Mucosa of gallbladder (tissue), 1 donor: ENCODE data around the gene NEDD9. TPM values are rescaled to one million over a fixed set of nuclear protein-coding genes. Genes with fewer than 3 reads are reported as not detected.
A peak's percentile ranks its signal among the peaks of the same experiment; 100 is the strongest.

Source experiments
- DNase-seq: peaks from one replicate; pipeline ENCODE4 v3.0.0-alpha.2; 2020; ENCODE audit warnings: low spot score
- total RNA-seq: library from RNA; stranded (reverse); gene quantifications from one replicate; pipeline ENCODE4 v1.2.1, GENCODE V29; 2021
- donor health status: DM: no; HTN: no; CAD: no.

Gene NEDD9
- total RNA-seq, 1 donor from 2014 or later: 18.1 TPM

DNA sequence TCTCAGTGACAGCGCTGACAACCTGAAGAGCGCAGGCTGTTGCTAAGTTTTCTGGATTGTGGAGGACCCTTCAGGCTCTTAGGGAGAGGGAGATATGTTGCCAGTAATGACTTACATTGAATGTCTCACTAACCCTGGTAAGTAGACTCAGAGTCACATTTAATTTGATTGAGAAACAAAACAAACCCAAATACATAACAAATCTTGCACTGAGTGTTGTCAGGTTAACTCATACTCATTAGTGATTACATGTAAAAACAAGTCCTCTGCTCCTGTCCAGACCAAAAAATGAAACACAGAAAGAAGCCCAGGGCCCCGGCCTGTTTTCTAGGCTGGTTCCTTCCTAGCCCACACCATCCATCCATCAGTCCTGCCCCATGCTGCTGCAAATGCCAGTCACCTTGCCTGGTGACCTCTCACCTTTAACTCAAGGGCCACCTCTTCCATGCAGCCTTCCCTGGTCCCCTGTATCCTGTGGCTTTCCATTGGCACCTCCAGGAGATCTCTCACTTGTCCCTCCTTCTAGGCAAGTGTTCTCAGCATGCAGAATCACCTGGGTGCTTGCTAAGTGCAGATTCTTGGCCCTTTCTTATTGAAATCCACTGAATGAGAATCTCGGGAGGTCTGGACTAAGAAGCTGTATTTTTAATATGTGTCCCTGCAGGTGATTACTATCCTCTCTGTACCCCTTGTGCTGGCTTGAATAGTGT is 86.2 kb downstream of the NEDD9 start:
- DNase-seq: no peak

DNA sequence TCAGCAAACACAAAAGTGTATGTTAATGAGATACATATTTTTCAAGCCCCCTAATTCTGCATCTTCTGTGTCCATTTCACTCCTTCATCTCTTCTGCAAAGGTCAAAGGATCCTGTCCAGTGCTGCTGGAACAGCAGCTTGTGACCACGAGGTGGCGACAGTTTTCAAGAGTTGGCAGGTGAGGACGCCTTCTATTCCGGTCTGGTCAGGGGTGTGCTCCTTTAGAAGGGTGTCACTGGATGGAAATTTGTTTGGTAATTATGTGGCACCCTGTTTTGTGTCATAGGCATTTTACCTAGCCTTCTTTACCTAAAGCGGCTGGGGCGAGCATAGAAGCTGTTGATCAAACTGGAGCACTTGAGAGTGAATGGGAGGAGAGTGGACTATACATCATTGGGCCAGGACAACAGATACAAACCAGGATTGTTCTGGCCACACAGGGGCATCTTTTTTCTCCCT is 88.0 kb downstream of the NEDD9 start:
- peak; percentile 81 for DNase-seq

DNA sequence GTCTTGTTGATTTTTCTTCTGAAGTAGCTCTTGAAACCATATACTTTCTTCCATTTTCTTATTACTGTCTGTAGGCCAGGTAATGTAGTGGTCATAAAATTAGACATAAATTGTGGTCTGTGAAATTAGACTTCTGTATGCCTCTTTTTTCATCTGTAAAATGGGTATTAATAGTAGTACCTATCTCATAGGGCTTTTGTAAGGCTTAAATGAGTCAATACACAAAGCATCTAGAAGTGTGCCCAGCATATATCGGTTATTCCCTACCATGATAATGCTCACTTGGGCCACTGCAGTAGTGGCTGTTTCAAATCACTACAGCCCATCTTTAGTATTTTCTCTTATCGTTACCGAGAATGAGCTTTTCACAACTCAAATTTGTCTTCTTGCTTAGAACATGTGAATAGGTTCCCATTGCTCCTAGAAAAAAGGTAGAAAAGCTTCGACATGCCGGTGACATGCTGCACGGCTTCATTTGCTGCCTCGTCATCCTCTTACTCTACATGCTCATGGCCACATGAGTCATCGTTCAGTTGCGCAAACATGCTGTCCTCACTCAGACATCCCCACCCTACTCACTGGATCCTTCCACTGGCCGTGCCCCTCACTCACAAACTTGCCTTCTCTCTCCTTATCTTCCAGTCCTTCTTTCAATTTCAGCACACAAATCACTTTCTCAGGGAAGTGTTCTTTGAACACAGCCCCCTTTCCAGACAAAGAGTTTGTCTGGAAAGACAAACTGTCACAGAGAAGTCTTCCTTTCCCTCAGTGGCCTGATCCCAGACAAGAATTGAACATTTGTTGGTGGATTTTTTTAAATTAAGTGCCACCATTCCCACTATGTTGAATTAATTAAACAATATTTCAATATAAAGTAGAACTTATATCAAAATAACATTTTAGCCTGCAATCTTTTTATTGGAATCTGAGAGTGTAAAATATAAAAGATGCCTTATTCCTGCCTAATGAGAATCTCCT is 88.8 kb downstream of the NEDD9 start:
- DNase-seq: peak; percentile 56

DNA sequence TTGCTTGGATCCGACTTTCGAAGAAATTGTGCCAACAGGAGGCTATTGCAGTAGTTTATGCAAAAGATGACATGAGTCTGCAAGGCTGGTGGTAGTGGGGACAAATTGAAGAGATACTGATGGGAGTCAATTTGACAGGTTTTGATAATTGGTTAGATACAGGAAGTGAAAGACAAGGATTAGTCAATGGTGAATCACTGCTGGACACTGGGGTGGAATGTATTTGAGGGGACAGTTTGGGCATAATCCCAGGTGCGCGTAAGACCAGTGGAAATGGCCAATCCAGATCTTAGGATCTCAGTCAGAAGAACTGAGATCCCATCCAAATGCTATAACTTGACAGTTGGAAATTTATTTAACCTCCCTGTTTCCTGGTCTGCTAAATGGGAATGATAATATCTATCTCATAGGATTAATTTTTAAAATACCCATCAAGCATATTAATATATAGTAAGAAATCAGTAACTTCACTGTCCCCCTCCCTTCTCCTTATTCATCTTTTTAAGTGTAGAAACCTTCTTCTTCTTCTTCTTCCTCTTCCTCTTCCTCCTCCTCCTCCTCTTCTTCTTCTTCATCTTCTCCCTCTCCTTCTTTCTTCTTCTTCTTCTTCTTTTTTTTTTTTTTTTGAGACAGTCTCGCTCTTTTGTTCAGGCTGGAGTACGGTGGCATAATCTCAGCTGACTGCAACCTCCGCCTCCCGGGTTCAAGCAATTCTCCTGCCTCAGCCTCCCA is 90.0 kb downstream of the NEDD9 start:
- DNase-seq: no peak

DNA sequence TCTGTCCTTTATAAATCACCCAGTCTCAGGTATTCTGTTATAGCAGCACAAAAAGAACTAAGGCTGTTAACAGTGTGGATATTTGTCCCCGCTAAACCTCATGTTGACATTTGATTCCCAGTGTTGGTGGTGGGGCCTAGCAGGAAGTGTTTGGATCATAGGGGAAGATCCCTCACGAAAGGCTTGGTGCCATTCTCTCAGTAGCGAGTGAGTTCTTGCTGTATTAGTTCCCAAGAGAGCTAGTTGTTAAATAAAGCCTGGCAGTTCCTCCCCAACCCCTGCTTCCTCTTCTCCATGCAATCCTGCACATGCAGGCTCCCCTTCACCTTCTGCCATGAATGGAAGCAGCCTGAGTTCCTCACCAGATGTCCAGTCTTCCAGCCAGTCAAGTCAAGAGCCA is 91.2 kb downstream of the NEDD9 start:
- no peak for DNase-seq

DNA sequence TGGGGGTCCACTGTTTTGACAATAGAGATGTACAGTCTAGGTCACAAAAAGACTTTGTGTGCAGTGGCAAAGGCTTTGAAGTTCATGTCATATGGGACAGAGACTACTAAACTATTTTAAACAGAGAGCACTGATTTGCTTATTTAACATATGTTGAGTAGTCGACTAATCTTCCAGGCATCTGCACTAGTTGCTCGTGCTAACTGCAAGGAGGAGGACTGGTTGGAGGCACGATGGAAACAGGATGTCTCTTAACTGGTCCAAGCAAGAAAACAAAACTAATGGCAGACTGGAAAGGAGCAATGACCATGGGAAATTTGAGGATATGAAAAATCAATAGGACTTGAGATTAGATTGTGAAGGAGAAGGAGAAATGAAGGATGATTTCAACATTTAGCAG is 92.4 kb downstream of the NEDD9 start:
- DNase-seq: no peak

- no peak for DNase-seq
Measured at GRCh38 chr6:11139051-11139960, 93.2 kb downstream of the NEDD9 start.

- DNase-seq: no peak
Measured at GRCh38 chr6:11136809-11137208, 95.7 kb downstream of the NEDD9 start.

Other genes starting within 250 kb of the NEDD9 start
- gene ELOVL2, start 188.4 kb downstream of the NEDD9 start, total RNA-seq: 0.81 TPM
- 9.2 TPM for gene SMIM13, start 138.8 kb downstream of the NEDD9 start, total RNA-seq
- 0.40 TPM for gene ERVFRD-1, start 120.9 kb downstream of the NEDD9 start, total RNA-seq